SK-N-SH (cell line): ENCODE data around the gene CALHM5. TPM values are rescaled to one million over a fixed set of nuclear protein-coding genes. Genes with fewer than 3 reads are reported as not detected.

ENCODE experiments used
- CTCF ChIA-PET: fragments of 300-600, 350-600 bp; formaldehyde crosslinking; extraction: SDS; loops from one replicate; lab custom pipeline; 2021; lab: Yijun Ruan, JAX
- POLR2A ChIA-PET: fragments of 350-600 bp; sonication (Branson Sonifier 250); formaldehyde crosslinking; extraction: SDS; loops from one replicate; lab custom pipeline; 2020; ENCODE audit warnings: antibody characterized with exemption, inconsistent platforms; lab: Yijun Ruan, JAX
- DNase-seq: peaks from one replicate; pipeline ENCODE4 v3.0.0; 2012
- H2AFZ ChIP-seq: fragments of 200-600 bp; sonication (generic); 2 replicates; pipeline ENCODE4 v1.8.1; 2016; ENCODE audit warnings: antibody characterized with exemption, mild to moderate bottlenecking, low read depth
- H3F3A ChIP-seq: fragments of 200-600 bp; sonication (generic); replicated peaks from 2 replicates; pipeline ENCODE3; 2016; ENCODE audit warnings: antibody characterized with exemption, mild to moderate bottlenecking; ENCODE audit not compliant: insufficient read depth
- H3K27ac ChIP-seq, 2 experiments: fragments of 200-500 bp in 1 of 2; fragments of 200-600 bp in 1 of 2; sonication (Bioruptor generic) in 1 of 2; sonication (generic), shearing (Covaris generic) in 1 of 2; 2 replicates each; pipeline versions ENCODE4 v1.5.1 to v1.6.1; 2014 to 2016; ENCODE audit warnings: low read depth in 2 of 2, inconsistent platforms in 1 of 2, low read length in 1 of 2, mild to moderate bottlenecking in 1 of 2, mixed read lengths in 1 of 2
- H3K27me3 ChIP-seq: fragments of 200-600 bp; sonication (generic), shearing (Covaris generic); 2 replicates; pipeline ENCODE4 v1.6.1; 2016; ENCODE audit warnings: mixed run types; ENCODE audit not compliant: insufficient read depth
- H3K36me3 ChIP-seq, 2 experiments: fragments of 200-500 bp in 1 of 2; fragments of 200-600 bp in 1 of 2; sonication (Bioruptor generic) in 1 of 2; sonication (generic) in 1 of 2; replicated peaks in 1 of 2; 2 replicates each; pipeline versions ENCODE3 to v1.5.1; 2014 to 2016; ENCODE audit warnings: low read length in 1 of 2, mild to moderate bottlenecking in 1 of 2; ENCODE audit not compliant: insufficient read depth in 2 of 2, control insufficient read depth in 1 of 2
- H3K4me1 ChIP-seq, 2 experiments: fragments of 200-500 bp in 1 of 2; fragments of 200-600 bp in 1 of 2; sonication (Bioruptor generic) in 1 of 2; sonication (generic), shearing (Covaris generic) in 1 of 2; 2 replicates each; pipeline versions ENCODE4 v1.5.1 to v1.6.1; 2014 to 2016; ENCODE audit warnings: low read depth in 1 of 2, low read length in 1 of 2, mixed run types in 1 of 2; ENCODE audit not compliant: insufficient read depth in 2 of 2, control insufficient read depth in 1 of 2
- H3K4me2 ChIP-seq: fragments of 200-600 bp; sonication (generic), shearing (Covaris generic); 2 replicates; pipeline ENCODE4 v1.6.1; 2017; ENCODE audit warnings: mixed run types
- H3K4me3 ChIP-seq, 2 experiments: fragments of 200-500 bp in 1 of 2; fragments of 200-600 bp in 1 of 2; sonication (Bioruptor generic) in 1 of 2; sonication (generic), shearing (Covaris generic) in 1 of 2; 2 replicates each; pipeline versions ENCODE4 v1.5.1 to v1.8.1; 2014 to 2016; ENCODE audit warnings: low read depth in 2 of 2, inconsistent platforms in 1 of 2, low read length in 1 of 2, mild to moderate bottlenecking in 1 of 2, mixed read lengths in 1 of 2, moderate library complexity in 1 of 2
- H3K79me2 ChIP-seq: fragments of 200-600 bp; sonication (generic); 2 replicates; pipeline ENCODE4 v1.8.1; 2017; ENCODE audit warnings: mild to moderate bottlenecking; ENCODE audit not compliant: insufficient read depth
- H3K9ac ChIP-seq: fragments of 200-600 bp; sonication (generic); 2 replicates; pipeline ENCODE4 v1.6.1; 2017; ENCODE audit warnings: mixed run types
- H3K9me2 ChIP-seq: fragments of 200-600 bp; sonication (generic); 2 replicates; pipeline ENCODE4 v1.6.1; 2017; ENCODE audit warnings: mixed run types
- H3K9me3 ChIP-seq: fragments of 200-600 bp; sonication (generic); 2 replicates; pipeline ENCODE4 v1.6.1; 2017; ENCODE audit warnings: mixed run types, mild to moderate bottlenecking, moderate library complexity
- H4K20me1 ChIP-seq: fragments of 200-600 bp; sonication (generic); 2 replicates; pipeline ENCODE4 v1.6.1; 2017; ENCODE audit warnings: mild to moderate bottlenecking, mixed run types; ENCODE audit not compliant: insufficient read depth
- FOSL2 ChIP-seq: IDR thresholded peaks from 2 replicates; pipeline ENCODE4 v1.4.0; 2012; ENCODE audit warnings: low read depth, mild to moderate bottlenecking, moderate library complexity, borderline replicate concordance
- FOXM1 ChIP-seq: IDR thresholded peaks from 2 replicates; pipeline ENCODE4 v1.4.0; 2012; ENCODE audit warnings: low read depth, mild to moderate bottlenecking
- MAX ChIP-seq: IDR thresholded peaks from 2 replicates; pipeline ENCODE4 v1.4.0; 2012; ENCODE audit warnings: low read depth
- MXI1 ChIP-seq: IDR thresholded peaks from 2 replicates; pipeline ENCODE4 v1.6.1; 2012; ENCODE audit warnings: mild to moderate bottlenecking, low read depth, low read length, improper control_type of control experiment
- NRF1 ChIP-seq: IDR thresholded peaks from 2 replicates; pipeline ENCODE4 v1.6.1; 2012; ENCODE audit warnings: low read depth, mild to moderate bottlenecking, low read length
- PBX3 ChIP-seq: IDR thresholded peaks from 2 replicates; pipeline ENCODE4; 2012
- POLR2AphosphoS5 ChIP-seq: IDR thresholded peaks from 2 replicates; pipeline ENCODE4 v1.6.1; 2012; ENCODE audit warnings: low read depth, low read length
- RAD21 ChIP-seq: IDR thresholded peaks from 2 replicates; pipeline ENCODE4 v1.6.1; 2012; ENCODE audit warnings: mild to moderate bottlenecking, low read length
- RFX5 ChIP-seq: IDR thresholded peaks from 2 replicates; pipeline ENCODE4 v1.6.1; 2012; ENCODE audit warnings: mild to moderate bottlenecking, improper control_type of control experiment, low read length
- RXRA ChIP-seq: IDR thresholded peaks from 2 replicates; pipeline ENCODE4 v1.4.0; 2012; ENCODE audit warnings: low read depth, mild to moderate bottlenecking, borderline replicate concordance
- TAF1 ChIP-seq: IDR thresholded peaks from 2 replicates; pipeline ENCODE4 v1.6.1; 2012; ENCODE audit warnings: low read depth, mild to moderate bottlenecking, low read length, moderate library complexity, borderline replicate concordance
- USF1 ChIP-seq: IDR thresholded peaks from 2 replicates; pipeline ENCODE4 v1.4.0; 2012; ENCODE audit warnings: low read depth, borderline replicate concordance
- ZBTB33 ChIP-seq: IDR thresholded peaks from 2 replicates; pipeline ENCODE4 v1.4.0; 2012; ENCODE audit warnings: low read depth, borderline replicate concordance
- WGBS: methylation state at CpG from one replicate; pipeline ENCODE4 v1.1.6; 2017; ENCODE audit warnings: low lambda C conversion rate; 5-methylcytosine and 5-hydroxymethylcytosine counted together
- polyA plus RNA-seq, 3 experiments: library from polyadenylated mRNA; depleted of rRNA; stranded (reverse); fragments of >200 nt; gene quantifications; 2 replicates each; pipeline ENCODE4 v1.2.3, GENCODE V29; 2012
- TF ChIP-seq, protein P1 (sequence below): fragments of 200-600 bp; sonication (generic); IDR thresholded peaks from 2 replicates; pipeline ENCODE4 v1.6.1; 2017; ENCODE audit warnings: antibody characterized with exemption, mild to moderate bottlenecking, moderate library complexity
- TF ChIP-seq, protein P2 (sequence below): IDR thresholded peaks from 2 replicates; pipeline ENCODE4 v1.6.1; 2012; ENCODE audit warnings: mild to moderate bottlenecking, low read depth, low read length, moderate library complexity

Gene CALHM5
- polyA plus RNA-seq, 1 of the 3 experiments (the other 2 are of a cell fraction) = 0.38 TPM

GRCh38 chr6:116533233-116533957 is 22.0 kb downstream of the CALHM5 start:
- no peak overlapping the region for H3K4me2 ChIP-seq
- H3K4me3 ChIP-seq = no peak overlapping the region
- no peaks in the 10 kb centered on the region for H4K20me1 ChIP-seq
- WGBS = 87% methylated on average over 9 of the region's 9 CpGs
- DNase-seq = no peak
- ChIA-PET POLR2A (no interaction called here), CTCF (interaction anchor here (0.8 to 4.5 kb wide), 17 partner anchors 8 to 461 kb away, joined by 3 to 55 read pairs (median 4); partner anchors contain the start of genes CALHM5, TRAPPC3L and TSPYL1)
- H3K79me2 ChIP-seq = no peaks in the 10 kb centered on the region
- no peaks in the 10 kb centered on the region for H3K9me3 ChIP-seq
- no peaks in the 10 kb centered on the region for H3K27me3 ChIP-seq
- H3K27ac ChIP-seq = no peak overlapping the region
- no peak for TF ChIP-seq TAF1
- TF ChIP-seq ZBTB33 = no peak
- TF ChIP-seq RXRA = no peak
- no peak for TF ChIP-seq FOSL2
- no peak for TF ChIP-seq NRF1
- TF ChIP-seq, protein P1, sequence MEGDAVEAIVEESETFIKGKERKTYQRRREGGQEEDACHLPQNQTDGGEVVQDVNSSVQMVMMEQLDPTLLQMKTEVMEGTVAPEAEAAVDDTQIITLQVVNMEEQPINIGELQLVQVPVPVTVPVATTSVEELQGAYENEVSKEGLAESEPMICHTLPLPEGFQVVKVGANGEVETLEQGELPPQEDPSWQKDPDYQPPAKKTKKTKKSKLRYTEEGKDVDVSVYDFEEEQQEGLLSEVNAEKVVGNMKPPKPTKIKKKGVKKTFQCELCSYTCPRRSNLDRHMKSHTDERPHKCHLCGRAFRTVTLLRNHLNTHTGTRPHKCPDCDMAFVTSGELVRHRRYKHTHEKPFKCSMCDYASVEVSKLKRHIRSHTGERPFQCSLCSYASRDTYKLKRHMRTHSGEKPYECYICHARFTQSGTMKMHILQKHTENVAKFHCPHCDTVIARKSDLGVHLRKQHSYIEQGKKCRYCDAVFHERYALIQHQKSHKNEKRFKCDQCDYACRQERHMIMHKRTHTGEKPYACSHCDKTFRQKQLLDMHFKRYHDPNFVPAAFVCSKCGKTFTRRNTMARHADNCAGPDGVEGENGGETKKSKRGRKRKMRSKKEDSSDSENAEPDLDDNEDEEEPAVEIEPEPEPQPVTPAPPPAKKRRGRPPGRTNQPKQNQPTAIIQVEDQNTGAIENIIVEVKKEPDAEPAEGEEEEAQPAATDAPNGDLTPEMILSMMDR = no peak
- TF ChIP-seq PBX3 = no peak
- no peak for TF ChIP-seq RFX5
- H3K9me2 ChIP-seq = no peaks in the 10 kb centered on the region
- peaks cover 3% of the 10 kb centered on the region for H3F3A ChIP-seq
- peak overlapping the region; percentile 58 for H2AFZ ChIP-seq
- H3K36me3 ChIP-seq = no peaks in the 10 kb centered on the region
- H3K4me1 ChIP-seq = peaks cover 0 to 17% of the 10 kb centered on the region in 2 experiments; a peak in 2 of 4 replicates
- no peak overlapping the region for H3K9ac ChIP-seq

DNA sequence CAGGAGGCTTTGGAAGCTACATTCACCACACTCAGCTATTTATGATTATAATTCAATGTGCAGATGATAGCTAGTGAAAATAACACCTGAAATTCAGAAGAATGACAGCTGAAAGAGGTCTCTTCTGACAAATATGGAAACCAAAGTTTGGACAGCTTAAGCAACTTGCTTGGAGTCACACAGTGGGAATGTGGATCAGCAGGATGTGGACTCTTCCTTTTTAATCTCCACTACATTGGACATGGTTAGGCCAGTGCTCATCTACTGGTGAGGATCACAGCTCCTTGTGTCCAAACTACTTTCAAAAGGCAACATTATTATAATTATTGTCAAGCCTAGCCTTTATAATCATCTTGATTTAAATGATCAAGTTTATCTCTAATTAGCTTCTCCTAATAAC is 23.7 kb downstream of the CALHM5 start:
- ChIA-PET POLR2A (no interaction called here), CTCF (interaction anchor here (0.7 to 4.5 kb wide), 21 partner anchors 9 to 317 kb away, joined by 3 to 55 read pairs (median 4); partner anchors contain the start of genes CALHM5, TRAPPC3L and TSPYL1)
- DNase-seq = no peak
- Histone ChIP-seq H3K36me3 (no peaks in the 10 kb centered on the region), H3K9me3 (no peaks in the 10 kb centered on the region), H3K27ac (no peak overlapping the region), H2AFZ (no peak overlapping the region), H3K4me2 (no peak overlapping the region), H3K9me2 (no peaks in the 10 kb centered on the region), H4K20me1 (no peaks in the 10 kb centered on the region), H3F3A (peaks cover 3% of the 10 kb centered on the region), H3K79me2 (no peaks in the 10 kb centered on the region), H3K9ac (no peak overlapping the region), H3K4me3 (no peak overlapping the region), H3K27me3 (no peaks in the 10 kb centered on the region), H3K4me1 (peaks cover 0 to 8% of the 10 kb centered on the region in 2 experiments; a peak in 1 of 4 replicates)
- no peak for TF ChIP-seq PBX3
- TF ChIP-seq USF1 = no peak
- TF ChIP-seq, protein P2, sequence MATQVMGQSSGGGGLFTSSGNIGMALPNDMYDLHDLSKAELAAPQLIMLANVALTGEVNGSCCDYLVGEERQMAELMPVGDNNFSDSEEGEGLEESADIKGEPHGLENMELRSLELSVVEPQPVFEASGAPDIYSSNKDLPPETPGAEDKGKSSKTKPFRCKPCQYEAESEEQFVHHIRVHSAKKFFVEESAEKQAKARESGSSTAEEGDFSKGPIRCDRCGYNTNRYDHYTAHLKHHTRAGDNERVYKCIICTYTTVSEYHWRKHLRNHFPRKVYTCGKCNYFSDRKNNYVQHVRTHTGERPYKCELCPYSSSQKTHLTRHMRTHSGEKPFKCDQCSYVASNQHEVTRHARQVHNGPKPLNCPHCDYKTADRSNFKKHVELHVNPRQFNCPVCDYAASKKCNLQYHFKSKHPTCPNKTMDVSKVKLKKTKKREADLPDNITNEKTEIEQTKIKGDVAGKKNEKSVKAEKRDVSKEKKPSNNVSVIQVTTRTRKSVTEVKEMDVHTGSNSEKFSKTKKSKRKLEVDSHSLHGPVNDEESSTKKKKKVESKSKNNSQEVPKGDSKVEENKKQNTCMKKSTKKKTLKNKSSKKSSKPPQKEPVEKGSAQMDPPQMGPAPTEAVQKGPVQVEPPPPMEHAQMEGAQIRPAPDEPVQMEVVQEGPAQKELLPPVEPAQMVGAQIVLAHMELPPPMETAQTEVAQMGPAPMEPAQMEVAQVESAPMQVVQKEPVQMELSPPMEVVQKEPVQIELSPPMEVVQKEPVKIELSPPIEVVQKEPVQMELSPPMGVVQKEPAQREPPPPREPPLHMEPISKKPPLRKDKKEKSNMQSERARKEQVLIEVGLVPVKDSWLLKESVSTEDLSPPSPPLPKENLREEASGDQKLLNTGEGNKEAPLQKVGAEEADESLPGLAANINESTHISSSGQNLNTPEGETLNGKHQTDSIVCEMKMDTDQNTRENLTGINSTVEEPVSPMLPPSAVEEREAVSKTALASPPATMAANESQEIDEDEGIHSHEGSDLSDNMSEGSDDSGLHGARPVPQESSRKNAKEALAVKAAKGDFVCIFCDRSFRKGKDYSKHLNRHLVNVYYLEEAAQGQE = no peak
- no peak for TF ChIP-seq FOXM1
- no peak for TF ChIP-seq MXI1
- TF ChIP-seq POLR2AphosphoS5 = no peak
- no peak for TF ChIP-seq MAX
- TF ChIP-seq RAD21 = no peak
